K562 (cell line): Measurements from ENCODE around the gene CDKN3. TPM values are rescaled to one million over a fixed set of nuclear protein-coding genes. Genes with fewer than 3 reads are reported as not detected.

Source experiments
- ATAC-seq: fragments of 200-7000 bp; cut with Tn5 transposase; 3 replicates; pipeline ENCODE4 v1.9.1; 2020; ENCODE audit warnings: moderate library complexity
- BruUV-seq: library from RNA; stranded (reverse); fragments of 400-500 nt; replicated peaks from 2 replicates; lab custom pipeline; 2021; lab: Mats Ljungman, UMichigan
- CTCF ChIA-PET: fragments of 300-600 bp; formaldehyde crosslinking; extraction: SDS; loops from one replicate; lab custom pipeline; 2021; ENCODE audit warnings: low intra/inter-chr PET ratio; lab: Yijun Ruan, JAX
- POLR2A ChIA-PET: fragments of 300-600, 350-650 bp; sonication (Branson Sonifier 250); formaldehyde crosslinking; extraction: SDS; loops from one replicate; lab custom pipeline; 2021; ENCODE audit warnings: antibody characterized with exemption, inconsistent platforms; lab: Yijun Ruan, JAX
- DNase-seq, 4 experiments: peaks; one replicate each; pipeline versions ENCODE4 v3.0.0 to v3.0.0-alpha.2; 2011 to 2018; ENCODE audit warnings: low spot score in 3 of 4, mixed read lengths in 3 of 4; ENCODE audit errors: extremely low read depth in 1 of 4
- FAIRE-seq: peaks from 2 replicates; lab custom pipeline; 2011; peaks lifted over from hg19 to GRCh38; lab: Jason Lieb, UNC
- H2AFZ ChIP-seq: 2 replicates; pipeline ENCODE4 v1.6.0; 2011; ENCODE audit warnings: low read depth, low read length, control low read depth, inconsistent platforms
- H3K27ac ChIP-seq: fragments of 200-600 bp; 3 replicates; pipeline ENCODE4 v1.8.0; 2011; ENCODE audit warnings: low read depth, mild to moderate bottlenecking, control low read depth, inconsistent platforms, low read length, moderate library complexity, mixed read lengths; ENCODE audit errors: extremely low read depth
- H3K27me3 ChIP-seq, 2 experiments: fragments of 300-600 bp in 1 of 2; 2 replicates in 1 of 2; 3 replicates in 1 of 2; pipeline versions ENCODE4 v1.6.0 to v1.8.0; 2011; ENCODE audit warnings: inconsistent platforms in 2 of 2, low read length in 2 of 2, mild to moderate bottlenecking in 1 of 2, mixed read lengths in 1 of 2, moderate library complexity in 1 of 2; ENCODE audit not compliant: control insufficient read depth in 2 of 2, insufficient read depth in 2 of 2
- H3K36me3 ChIP-seq: fragments of 300-600 bp; 3 replicates; pipeline ENCODE4 v1.8.0; 2011; ENCODE audit warnings: mild to moderate bottlenecking, low read length, inconsistent platforms; ENCODE audit not compliant: control insufficient read depth, insufficient read depth
- H3K4me1 ChIP-seq, 2 experiments: fragments of 200-600 bp in 1 of 2; replicated peaks in 1 of 2; 2 replicates in 1 of 2; 3 replicates in 1 of 2; pipeline versions ENCODE4 v1.5.1 to v1.8.0; 2011; ENCODE audit warnings: inconsistent platforms in 2 of 2, low read length in 2 of 2, mild to moderate bottlenecking in 1 of 2, mixed read lengths in 1 of 2, moderate library complexity in 1 of 2; ENCODE audit not compliant: control insufficient read depth in 2 of 2, insufficient read depth in 2 of 2
- H3K4me2 ChIP-seq: 2 replicates; pipeline ENCODE4 v1.6.1; 2011; ENCODE audit warnings: low read length, control low read depth, inconsistent platforms, mixed read lengths; ENCODE audit not compliant: insufficient read depth
- H3K4me3 ChIP-seq: fragments of 200-600 bp; sonication (generic), shearing (Covaris generic); 2 replicates; pipeline ENCODE4 v1.5.1; 2016; ENCODE audit warnings: control low read depth, inconsistent platforms
- H3K79me2 ChIP-seq: fragments of 200-600 bp; 3 replicates; pipeline ENCODE4 v1.8.0; 2011; ENCODE audit warnings: low read length, inconsistent platforms; ENCODE audit not compliant: control insufficient read depth, insufficient read depth
- H3K9ac ChIP-seq, 2 experiments: 2 replicates each; pipeline versions ENCODE4 v1.6.0 to v1.6.1; 2011; ENCODE audit warnings: low read depth in 2 of 2, low read length in 2 of 2, control low read depth in 1 of 2, inconsistent platforms in 1 of 2, mild to moderate bottlenecking in 1 of 2, mixed read lengths in 1 of 2; ENCODE audit not compliant: insufficient read depth in 1 of 2
- H3K9me1 ChIP-seq: one replicate; pipeline ENCODE4 v1.6.0; 2011; ENCODE audit warnings: inconsistent platforms, mild to moderate bottlenecking, low read length, moderate library complexity; ENCODE audit not compliant: control insufficient read depth, insufficient read depth
- H3K9me3 ChIP-seq: replicated peaks from 2 replicates; pipeline ENCODE4 v1.5.1; 2011; ENCODE audit warnings: low read depth, low read length, inconsistent platforms; ENCODE audit not compliant: control insufficient read depth, insufficient read depth
- H4K20me1 ChIP-seq: replicated peaks from 2 replicates; pipeline ENCODE4 v1.6.1; 2011; ENCODE audit warnings: low read length, inconsistent platforms, mixed read lengths; ENCODE audit not compliant: control insufficient read depth, insufficient read depth
- C11orf30 ChIP-seq: fragments of 450-650 bp; IDR thresholded peaks from 2 replicates; pipeline ENCODE4 v1.6.1; 2016; ENCODE audit warnings: low read depth, mild to moderate bottlenecking
- KAT8 ChIP-seq: fragments of 450-650 bp; IDR thresholded peaks from 2 replicates; pipeline ENCODE4 v1.6.1; 2016; ENCODE audit warnings: low read depth, mild to moderate bottlenecking
- KLF13 ChIP-seq: fragments of 450-650 bp; IDR thresholded peaks from 2 replicates; pipeline ENCODE4 v1.6.1; 2016; ENCODE audit warnings: missing genetic modification characterization, low read depth, mild to moderate bottlenecking, missing compliant biosample characterization, moderate library complexity, borderline replicate concordance
- KLF6 ChIP-seq: fragments of 250-450 bp; sonication (Bioruptor Pico); IDR thresholded peaks from 2 replicates; pipeline ENCODE4 v1.4.0; 2020; ENCODE audit warnings: mild to moderate bottlenecking, moderate library complexity, borderline replicate concordance
- MCM3 ChIP-seq: fragments of 450-650 bp; IDR thresholded peaks from 2 replicates; pipeline ENCODE4 v1.6.1; 2016
- NCOR1 ChIP-seq: fragments of 450-650 bp; IDR thresholded peaks from 2 replicates; pipeline ENCODE4 v1.6.1; 2016; ENCODE audit warnings: mild to moderate bottlenecking, moderate library complexity
- PHF20 ChIP-seq: fragments of 450-650 bp; IDR thresholded peaks from 2 replicates; pipeline ENCODE4 v1.6.1; 2018; ENCODE audit not compliant: partially characterized antibody
- POLR2AphosphoS5 ChIP-seq: IDR thresholded peaks from 2 replicates; pipeline ENCODE4 v1.6.1; 2011; ENCODE audit warnings: mild to moderate bottlenecking, low read depth, low read length, moderate library complexity; ENCODE audit not compliant: control insufficient read depth, insufficient read depth
- SMAD4 ChIP-seq: fragments of 250-450 bp; sonication (Bioruptor Pico); conservative IDR thresholded peaks from 2 replicates; pipeline ENCODE4 v1.8.0; 2021; ENCODE audit warnings: inconsistent platforms, mild to moderate bottlenecking, moderate library complexity
- ZBTB11 ChIP-seq, 3 experiments: fragments of 200-800 bp in 1 of 3; fragments of 250-450 bp in 1 of 3; fragments of 450-650 bp in 1 of 3; sonication (Bioruptor Pico) in 1 of 3; sonication (Bioruptor generic) in 1 of 3; formaldehyde crosslinking in 1 of 3; IDR thresholded peaks; 2 replicates each; pipeline versions ENCODE4 v1.6.1 to v1.8.0; 2016 to 2022; ENCODE audit warnings: mild to moderate bottlenecking in 2 of 3, missing genetic modification characterization in 2 of 3, missing compliant biosample characterization in 1 of 3, moderate library complexity in 1 of 3
- ZBTB34 ChIP-seq: fragments of 250-450 bp; sonication (Bioruptor Pico); IDR thresholded peaks from 2 replicates; pipeline ENCODE4 v1.8.0; 2021; ENCODE audit warnings: mild to moderate bottlenecking, moderate library complexity
- WGBS: fragments of 100-300 bp; shearing (Covaris generic); methylation state at CpG from one replicate; pipeline ENCODE4 v1.1.6; 2016; ENCODE audit warnings: low coverage, mixed read lengths; ENCODE audit not compliant: insufficient coverage; ENCODE audit errors: missing lambda C conversion rate; 5-methylcytosine and 5-hydroxymethylcytosine counted together
- in situ Hi-C: fragments of 300-500 bp; cut with MboI; formaldehyde crosslinking; loops from 4 replicates; pipeline ENCODE4 v1.15.0; 2018; ENCODE audit warnings: inconsistent platforms, mixed read lengths
- intact Hi-C: fragments of 100-400 bp; cut with micrococcal nuclease; formaldehyde crosslinking; loops from 2 replicates; pipeline ENCODE4 v1.14.2; 2022
- polyA plus RNA-seq, 8 experiments: library from polyadenylated mRNA; depleted of rRNA in 4 of 8; stranded (reverse) in 5 of 8; unstranded in 3 of 8; fragments of >200 nt; fragmentation: Nextera tagmentation in 2 of 8; fragmentation: Illumina TruSeq in 1 of 8; extraction: Ambion mirVana in 2 of 8; extraction: Trizol in 1 of 8; gene quantifications; 2 replicates each; pipeline versions ENCODE4 v1.2.1 to v1.2.3, GENCODE V29; 2011 to 2014; ENCODE audit warnings: inconsistent platforms in 1 of 8, missing spikeins in 1 of 8
- total RNA-seq, 7 experiments: library from RNA; depleted of rRNA in 6 of 7; stranded (reverse); fragments of >200 nt in 6 of 7; fragmentation: Illumina TruSeq in 2 of 7; extraction: Trizol in 2 of 7; gene quantifications; 2 replicates each; pipeline versions ENCODE4 v1.2.1 to v1.2.3, GENCODE V29; 2011 to 2021; ENCODE audit warnings: low replicate concordance in 1 of 7
- TF ChIP-seq, protein P1 (sequence below): fragments of 450-650 bp; formaldehyde crosslinking; IDR thresholded peaks from 2 replicates; pipeline ENCODE4 v1.4.0; 2020; ENCODE audit warnings: mild to moderate bottlenecking, moderate library complexity
- TF ChIP-seq, protein P2 (sequence below): fragments of 450-650 bp; IDR thresholded peaks from 2 replicates; pipeline ENCODE4 v1.6.1; 2018; ENCODE audit not compliant: partially characterized antibody

CDKN3 gene
- total and polyA plus RNA-seq, 9 of the 15 experiments (the other 6 are each of a cell fraction or from before 2014, with no cell fraction given), result 41.3 to 128 (median 70.7) TPM

- Histone ChIP-seq H3K4me1 (no peaks in the 10 kb centered on the region; a peak in 1 of 5 replicates), H3K9me3 (no peaks in the 10 kb centered on the region), H2AFZ (no peak overlapping the region), H3K27me3 (peaks cover 0 to 12% of the 10 kb centered on the region in 2 experiments; a peak in 2 of 5 replicates), H3K36me3 (no peaks in the 10 kb centered on the region), H3K4me3 (no peak overlapping the region), H4K20me1 (no peaks in the 10 kb centered on the region), H3K9ac (no peak overlapping the region), H3K9me1 (no peaks in the 10 kb centered on the region), H3K4me2 (no peak overlapping the region), H3K79me2 (no peaks in the 10 kb centered on the region), H3K27ac (no peak overlapping the region)
- no TSS peak for BruUV-seq
- no peak for FAIRE-seq
- no peak for ATAC-seq
- ChIA-PET CTCF (no interaction called here), POLR2A (no interaction called here)
- DNase-seq, result no peak
- in situ Hi-C loops, result no loop called here
- intact Hi-C loops, result no loop called here
- WGBS, result 2% methylated on average over 3 of the region's 3 CpGs
- no peak for TF ChIP-seq PHF20
- TF ChIP-seq SMAD4 (CRISPR knock-in tag), result no peak
- TF ChIP-seq ZBTB34 (CRISPR knock-in tag), result no peak
- TF ChIP-seq, protein P1, sequence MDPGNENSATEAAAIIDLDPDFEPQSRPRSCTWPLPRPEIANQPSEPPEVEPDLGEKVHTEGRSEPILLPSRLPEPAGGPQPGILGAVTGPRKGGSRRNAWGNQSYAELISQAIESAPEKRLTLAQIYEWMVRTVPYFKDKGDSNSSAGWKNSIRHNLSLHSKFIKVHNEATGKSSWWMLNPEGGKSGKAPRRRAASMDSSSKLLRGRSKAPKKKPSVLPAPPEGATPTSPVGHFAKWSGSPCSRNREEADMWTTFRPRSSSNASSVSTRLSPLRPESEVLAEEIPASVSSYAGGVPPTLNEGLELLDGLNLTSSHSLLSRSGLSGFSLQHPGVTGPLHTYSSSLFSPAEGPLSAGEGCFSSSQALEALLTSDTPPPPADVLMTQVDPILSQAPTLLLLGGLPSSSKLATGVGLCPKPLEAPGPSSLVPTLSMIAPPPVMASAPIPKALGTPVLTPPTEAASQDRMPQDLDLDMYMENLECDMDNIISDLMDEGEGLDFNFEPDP (CRISPR knock-in tag), result no peak
- TF ChIP-seq C11orf30, result no peak
- TF ChIP-seq ZBTB11 (CRISPR knock-in tag; IDR thresholded peaks at IDR 0.05), result no peak
- TF ChIP-seq, protein P2, sequence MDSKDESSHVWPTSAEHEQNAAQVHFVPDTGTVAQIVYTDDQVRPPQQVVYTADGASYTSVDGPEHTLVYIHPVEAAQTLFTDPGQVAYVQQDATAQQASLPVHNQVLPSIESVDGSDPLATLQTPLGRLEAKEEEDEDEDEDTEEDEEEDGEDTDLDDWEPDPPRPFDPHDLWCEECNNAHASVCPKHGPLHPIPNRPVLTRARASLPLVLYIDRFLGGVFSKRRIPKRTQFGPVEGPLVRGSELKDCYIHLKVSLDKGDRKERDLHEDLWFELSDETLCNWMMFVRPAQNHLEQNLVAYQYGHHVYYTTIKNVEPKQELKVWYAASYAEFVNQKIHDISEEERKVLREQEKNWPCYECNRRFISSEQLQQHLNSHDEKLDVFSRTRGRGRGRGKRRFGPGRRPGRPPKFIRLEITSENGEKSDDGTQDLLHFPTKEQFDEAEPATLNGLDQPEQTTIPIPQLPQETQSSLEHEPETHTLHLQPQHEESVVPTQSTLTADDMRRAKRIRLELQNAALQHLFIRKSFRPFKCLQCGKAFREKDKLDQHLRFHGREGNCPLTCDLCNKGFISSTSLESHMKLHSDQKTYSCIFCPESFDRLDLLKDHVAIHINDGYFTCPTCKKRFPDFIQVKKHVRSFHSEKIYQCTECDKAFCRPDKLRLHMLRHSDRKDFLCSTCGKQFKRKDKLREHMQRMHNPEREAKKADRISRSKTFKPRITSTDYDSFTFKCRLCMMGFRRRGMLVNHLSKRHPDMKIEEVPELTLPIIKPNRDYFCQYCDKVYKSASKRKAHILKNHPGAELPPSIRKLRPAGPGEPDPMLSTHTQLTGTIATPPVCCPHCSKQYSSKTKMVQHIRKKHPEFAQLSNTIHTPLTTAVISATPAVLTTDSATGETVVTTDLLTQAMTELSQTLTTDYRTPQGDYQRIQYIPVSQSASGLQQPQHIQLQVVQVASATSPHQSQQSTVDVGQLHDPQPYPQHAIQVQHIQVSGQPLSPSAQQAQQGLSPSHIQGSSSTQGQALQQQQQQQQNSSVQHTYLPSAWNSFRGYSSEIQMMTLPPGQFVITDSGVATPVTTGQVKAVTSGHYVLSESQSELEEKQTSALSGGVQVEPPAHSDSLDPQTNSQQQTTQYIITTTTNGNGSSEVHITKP, result no peak
- no peak for TF ChIP-seq MCM3
- no peak for TF ChIP-seq KLF6
- TF ChIP-seq NCOR1, result no peak
- no peak for TF ChIP-seq KAT8
- TF ChIP-seq KLF13 (tag), result no peak
- TF ChIP-seq POLR2AphosphoS5, result no peak
Observed at GRCh38 chr14:54356172-54356571, 40.6 kb upstream of the CDKN3 start.
